DND-41 (cell line): Measurements from ENCODE around the gene DDX1.

Experiments
- EZH2 ChIP-seq: IDR thresholded peaks from 3 replicates; pipeline ENCODE4 v1.6.1; 2012; ENCODE audit warnings: borderline replicate concordance, low read depth, mild to moderate bottlenecking, moderate library complexity, low read length, inconsistent platforms; ENCODE audit not compliant: severe bottlenecking
- TF ChIP-seq, protein P1 (sequence below): IDR thresholded peaks from 2 replicates; pipeline ENCODE4 v1.5.1; 2012; ENCODE audit warnings: borderline replicate concordance, low read length, moderate library complexity, mild to moderate bottlenecking; ENCODE audit not compliant: poor library complexity, severe bottlenecking; ENCODE audit errors: extremely low read depth

- TF ChIP-seq, protein P1, sequence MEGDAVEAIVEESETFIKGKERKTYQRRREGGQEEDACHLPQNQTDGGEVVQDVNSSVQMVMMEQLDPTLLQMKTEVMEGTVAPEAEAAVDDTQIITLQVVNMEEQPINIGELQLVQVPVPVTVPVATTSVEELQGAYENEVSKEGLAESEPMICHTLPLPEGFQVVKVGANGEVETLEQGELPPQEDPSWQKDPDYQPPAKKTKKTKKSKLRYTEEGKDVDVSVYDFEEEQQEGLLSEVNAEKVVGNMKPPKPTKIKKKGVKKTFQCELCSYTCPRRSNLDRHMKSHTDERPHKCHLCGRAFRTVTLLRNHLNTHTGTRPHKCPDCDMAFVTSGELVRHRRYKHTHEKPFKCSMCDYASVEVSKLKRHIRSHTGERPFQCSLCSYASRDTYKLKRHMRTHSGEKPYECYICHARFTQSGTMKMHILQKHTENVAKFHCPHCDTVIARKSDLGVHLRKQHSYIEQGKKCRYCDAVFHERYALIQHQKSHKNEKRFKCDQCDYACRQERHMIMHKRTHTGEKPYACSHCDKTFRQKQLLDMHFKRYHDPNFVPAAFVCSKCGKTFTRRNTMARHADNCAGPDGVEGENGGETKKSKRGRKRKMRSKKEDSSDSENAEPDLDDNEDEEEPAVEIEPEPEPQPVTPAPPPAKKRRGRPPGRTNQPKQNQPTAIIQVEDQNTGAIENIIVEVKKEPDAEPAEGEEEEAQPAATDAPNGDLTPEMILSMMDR = no peak
- no peak for TF ChIP-seq EZH2
These were observed 33.8 kb upstream of the DDX1 start for GRCh38 chr2:15557887-15558311.
